Measurements from ENCODE around the gene CPLX3. TPM values are rescaled to one million over a fixed set of nuclear protein-coding genes. Genes with fewer than 3 reads are reported as not detected.

Gene CPLX3
- total RNA-seq, 1 donor from 2014 or later = 4.1 TPM

DNA sequence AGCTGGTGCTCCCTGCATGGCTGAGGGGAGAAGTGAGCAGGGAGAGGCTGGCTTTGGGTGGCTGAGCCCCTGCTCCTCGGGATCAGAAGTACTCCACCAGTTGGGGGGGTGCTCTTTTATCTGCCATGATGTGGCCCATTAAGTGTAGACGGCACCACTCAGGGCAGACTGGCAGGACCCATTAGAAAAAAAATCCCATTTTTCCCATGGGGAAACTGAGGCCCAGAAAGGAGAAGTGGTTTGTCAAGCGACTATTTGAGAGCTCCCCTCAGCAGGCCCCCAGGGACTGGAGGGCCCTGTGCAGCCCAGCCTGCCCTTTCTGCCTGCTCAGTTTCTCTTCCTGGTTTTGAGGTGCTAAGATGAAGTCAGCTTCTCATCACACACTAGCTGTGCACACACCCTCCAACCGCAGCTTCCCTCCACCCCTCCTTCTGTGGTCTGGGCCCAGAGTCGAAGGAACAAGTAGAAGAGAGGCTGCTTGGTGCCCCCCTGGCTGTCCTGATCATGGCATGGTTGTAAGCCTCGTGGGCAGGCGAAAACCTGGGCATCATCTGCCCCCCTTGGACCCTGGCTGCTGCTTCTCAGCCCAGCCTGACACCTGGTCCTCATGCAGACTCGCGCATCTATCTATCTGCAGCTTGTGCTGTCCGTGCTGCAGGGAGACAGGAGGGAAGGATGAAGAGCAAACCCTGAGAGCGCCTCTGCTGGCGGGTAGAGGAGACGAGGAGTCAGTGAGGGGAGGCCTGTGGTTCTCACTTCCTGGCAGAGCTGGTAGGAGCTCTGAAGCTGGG lies 39.0 kb upstream of the CPLX3 start:
- intact Hi-C loops (cut with micrococcal nuclease) = no loop called here
- peak; percentile 24 for ATAC-seq
- peak; percentile 73 for DNase-seq

GRCh38 chr15:74788042-74788682 lies 38.3 kb upstream of the CPLX3 start:
- intact Hi-C loops (cut with micrococcal nuclease) = no loop called here
- ATAC-seq = no peak
- DNase-seq = no peak

GRCh38 chr15:74788683-74789151 lies 37.7 kb upstream of the CPLX3 start:
- intact Hi-C loops (cut with micrococcal nuclease) = no loop called here
- no peak for ATAC-seq
- no peak for DNase-seq

DNA sequence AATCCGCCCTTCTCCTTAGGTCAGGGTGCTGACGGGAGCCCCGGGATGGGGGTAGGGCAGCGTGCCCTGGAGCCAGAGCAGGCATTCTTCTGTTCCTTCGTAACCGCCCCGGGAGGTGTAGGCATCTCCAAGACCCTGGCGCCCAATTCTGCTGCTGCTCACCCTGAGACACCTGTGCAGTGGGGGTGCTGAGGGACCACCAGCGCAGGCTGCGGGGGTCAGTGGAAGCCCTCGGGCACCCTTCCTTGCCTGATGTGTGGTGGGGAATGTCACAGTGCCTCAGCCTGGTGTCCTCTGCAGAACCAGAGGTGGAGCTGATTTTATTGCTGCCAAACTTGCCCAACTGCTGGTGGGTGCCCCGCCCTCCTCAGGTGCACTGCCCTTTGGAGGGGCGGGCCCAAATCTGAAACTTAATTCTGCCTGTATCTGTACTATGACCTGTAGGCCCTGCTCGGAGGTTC lies 37.2 kb upstream of the CPLX3 start:
- DNase-seq (peak; percentile 34), ATAC-seq (no peak)
- intact Hi-C loops (cut with micrococcal nuclease) = no loop called here

- intact Hi-C loops (cut with micrococcal nuclease) = no loop called here
- ATAC-seq = no peak
These were observed 36.7 kb upstream of the CPLX3 start for GRCh38 chr15:74789741-74790079.

GRCh38 chr15:74790080-74790916 lies 36.1 kb upstream of the CPLX3 start:
- intact Hi-C loops (cut with micrococcal nuclease) = no loop called here
- DNase-seq (peak; percentile 91), ATAC-seq (peak; percentile 49)

More at GRCh38 chr15:74789741-74790079, 36.7 kb upstream of the CPLX3 start:
- DNase-seq = no peak

GRCh38 chr15:74791007-74791406 lies 35.4 kb upstream of the CPLX3 start:
- intact Hi-C loops (cut with micrococcal nuclease) = no loop called here
- no peak for DNase-seq

GRCh38 chr15:74791667-74792066 lies 34.8 kb upstream of the CPLX3 start:
- intact Hi-C loops (cut with micrococcal nuclease) = no loop called here
- DNase-seq = no peak
- no peak for ATAC-seq

More at GRCh38 chr15:74791007-74791406, 35.4 kb upstream of the CPLX3 start:
- ATAC-seq = no peak

GRCh38 chr15:74792227-74793016 lies 34.0 kb upstream of the CPLX3 start:
- DNase-seq (peak; percentile 52), ATAC-seq (no peak)
- intact Hi-C loops (cut with micrococcal nuclease) = no loop called here

GRCh38 chr15:74793135-74794028 lies 33.0 kb upstream of the CPLX3 start:
- ATAC-seq (no peak), DNase-seq (peak; percentile 55)
- intact Hi-C loops (cut with micrococcal nuclease) = no loop called here

GRCh38 chr15:74794248-74794969 lies 32.0 kb upstream of the CPLX3 start:
- no peak for ATAC-seq
- no peak for DNase-seq
- intact Hi-C loops (cut with micrococcal nuclease) = no loop called here

DNA sequence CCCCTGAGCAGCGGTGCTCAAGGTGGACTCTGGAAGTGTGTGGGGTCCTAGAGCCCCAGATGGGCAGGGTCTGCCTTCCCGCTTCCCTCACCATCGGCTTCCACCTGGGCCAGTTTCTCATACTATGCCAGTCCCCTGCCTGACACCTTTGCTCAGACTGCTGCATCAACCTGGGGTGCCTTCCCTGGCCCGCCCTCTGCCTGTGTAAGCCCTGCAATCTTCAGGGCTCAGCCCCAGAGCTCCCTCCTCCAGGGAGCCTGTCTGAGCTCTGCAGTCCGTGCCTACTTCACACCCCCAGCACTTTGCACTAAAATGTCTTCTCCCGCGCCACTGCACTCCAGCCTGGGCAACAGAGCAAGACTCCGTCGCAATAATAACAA lies 31.5 kb upstream of the CPLX3 start:
- DNase-seq = no peak
- intact Hi-C loops (cut with micrococcal nuclease) = no loop called here
- no peak for ATAC-seq

DNA sequence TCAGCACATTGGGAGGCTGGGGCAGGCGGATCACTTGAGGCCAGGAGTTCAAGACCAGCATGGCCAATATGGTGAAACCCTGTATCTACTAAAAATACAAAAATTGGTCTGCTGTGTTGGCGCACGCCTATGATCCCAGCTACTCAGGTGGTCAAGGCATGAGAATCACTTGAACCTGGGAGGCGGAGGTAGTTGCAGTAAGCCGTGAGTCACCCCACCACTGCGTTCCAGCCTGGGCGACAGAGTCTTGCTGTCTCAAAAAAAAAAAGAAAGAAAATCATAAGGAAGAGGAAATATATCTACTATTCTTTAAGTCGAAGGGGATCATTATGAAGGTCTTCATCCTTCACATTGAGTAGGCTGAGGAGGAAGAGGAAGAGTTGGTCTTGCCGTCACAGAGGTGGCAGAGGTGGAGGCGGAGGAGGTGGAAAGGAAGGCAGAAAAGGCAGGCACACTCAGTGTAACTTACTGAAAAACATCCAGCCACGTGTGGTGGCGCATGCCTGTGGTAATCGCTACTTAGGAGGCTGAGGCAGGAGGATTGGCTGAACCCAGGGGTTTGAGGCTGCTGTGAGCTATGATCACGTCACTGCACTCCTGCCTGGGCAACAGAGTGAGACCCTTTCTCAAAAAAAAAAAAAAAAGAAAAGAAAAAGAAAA lies 30.3 kb upstream of the CPLX3 start:
- DNase-seq (no peak), ATAC-seq (no peak)
- intact Hi-C loops (cut with micrococcal nuclease) = no loop called here

GRCh38 chr15:74798388-74799254 lies 27.8 kb upstream of the CPLX3 start:
- ATAC-seq (peak; percentile 78), DNase-seq (peak; percentile 83)
- intact Hi-C loops (cut with micrococcal nuclease) = no loop called here

DNA sequence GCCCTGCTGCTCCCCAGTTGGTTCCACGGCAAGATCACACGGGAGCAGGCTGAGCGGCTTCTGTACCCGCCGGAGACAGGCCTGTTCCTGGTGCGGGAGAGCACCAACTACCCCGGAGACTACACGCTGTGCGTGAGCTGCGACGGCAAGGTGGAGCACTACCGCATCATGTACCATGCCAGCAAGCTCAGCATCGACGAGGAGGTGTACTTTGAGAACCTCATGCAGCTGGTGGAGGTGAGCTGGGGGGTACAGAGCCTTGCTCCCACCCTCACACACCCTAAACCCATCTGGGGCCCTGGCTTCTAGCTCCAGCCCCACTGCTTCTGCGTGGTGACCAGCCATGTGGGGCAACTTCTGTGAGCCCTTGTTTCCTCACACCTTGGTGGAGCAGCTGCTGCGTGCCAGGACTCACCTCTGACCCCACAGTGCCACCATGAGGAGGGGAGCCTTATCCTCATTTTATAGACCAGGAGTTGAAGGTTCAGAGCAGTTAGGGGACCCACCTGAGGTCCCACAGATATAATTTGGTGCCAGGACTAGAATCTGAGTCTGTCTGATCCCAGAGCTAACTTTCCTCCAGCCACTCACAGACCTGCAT lies 27.1 kb upstream of the CPLX3 start:
- DNase-seq (no peak), ATAC-seq (no peak)
- intact Hi-C loops (cut with micrococcal nuclease) = no loop called here
